GM15510 (cell line): ENCODE data around the gene HOXA2.

Experiments used
- POLR2A ChIP-seq: IDR thresholded peaks from 3 replicates; pipeline ENCODE4 v1.6.1; 2011; ENCODE audit warnings: borderline replicate concordance; ENCODE audit not compliant: insufficient read length; ENCODE audit errors: extremely low read depth

Gene HOXA2

DNA sequence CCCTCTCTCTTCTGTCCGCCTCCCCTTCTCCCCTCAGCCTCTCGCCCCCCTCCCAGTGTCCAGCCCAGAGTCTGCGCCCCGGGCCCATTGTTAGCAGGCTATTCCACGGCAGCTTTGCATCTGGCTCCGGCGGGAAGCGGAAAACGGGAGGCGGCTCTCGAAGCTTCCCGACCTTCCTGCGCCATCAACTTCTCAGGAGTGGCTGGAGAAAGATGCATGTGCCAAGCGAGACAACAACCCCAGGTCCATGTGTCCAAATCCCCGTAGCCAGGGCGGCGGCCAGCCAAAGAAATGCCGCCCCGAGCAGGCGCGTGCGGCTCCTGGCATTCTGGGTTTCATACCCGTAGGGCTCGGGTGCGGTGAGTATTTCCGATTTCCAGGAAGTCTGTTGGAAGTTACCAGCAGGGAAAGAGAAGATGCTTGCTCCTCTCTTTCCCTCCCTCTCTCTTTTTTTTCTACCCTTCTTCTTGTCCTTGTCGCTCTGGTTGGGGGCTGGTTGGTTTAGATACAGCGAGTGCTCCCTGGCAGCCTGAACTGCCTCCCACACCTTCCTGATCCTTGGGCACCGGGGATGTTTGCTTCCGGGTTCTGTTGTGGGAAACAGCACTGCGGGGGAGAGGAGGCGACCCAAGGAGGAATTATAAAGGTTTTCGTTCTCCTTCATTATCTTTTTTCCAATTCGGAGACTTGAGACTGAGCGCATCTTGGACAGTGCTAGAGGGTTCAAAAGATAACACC lies 1.2 kb upstream of the HOXA2 start:
- TF ChIP-seq POLR2A = no peak

DNA sequence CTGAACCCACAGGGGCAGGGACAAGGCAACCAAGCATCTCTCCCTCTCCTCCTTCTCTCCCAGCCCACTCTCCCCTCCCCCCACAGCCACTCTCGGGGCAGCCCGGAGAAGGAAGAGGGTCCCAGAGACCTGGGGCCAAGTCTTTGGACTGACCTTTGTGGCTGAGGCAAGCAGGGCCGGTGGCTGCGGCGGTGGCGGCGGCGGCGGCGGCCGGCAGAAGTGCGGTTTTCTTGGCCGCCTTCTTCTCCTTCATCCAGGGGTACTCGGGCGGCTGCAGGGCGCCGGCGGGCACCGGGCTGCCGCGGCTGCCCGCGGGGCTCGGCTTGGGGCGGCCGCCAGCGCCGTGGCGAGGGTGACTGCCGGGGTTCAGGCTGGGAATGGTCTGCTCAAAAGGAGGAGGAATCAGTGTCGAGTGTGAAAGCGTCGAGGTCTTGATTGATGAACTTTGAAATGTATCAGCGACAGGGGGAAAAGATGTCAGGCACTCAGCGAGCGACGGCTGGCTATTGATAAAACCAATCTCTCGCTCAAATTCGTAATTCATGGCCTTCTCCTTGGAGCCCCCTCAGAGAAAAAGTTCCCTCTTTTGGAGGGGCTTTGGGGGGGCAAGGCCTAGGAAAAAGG lies 414 bp downstream of the HOXA2 start:
- TF ChIP-seq POLR2A = no peak

DNA sequence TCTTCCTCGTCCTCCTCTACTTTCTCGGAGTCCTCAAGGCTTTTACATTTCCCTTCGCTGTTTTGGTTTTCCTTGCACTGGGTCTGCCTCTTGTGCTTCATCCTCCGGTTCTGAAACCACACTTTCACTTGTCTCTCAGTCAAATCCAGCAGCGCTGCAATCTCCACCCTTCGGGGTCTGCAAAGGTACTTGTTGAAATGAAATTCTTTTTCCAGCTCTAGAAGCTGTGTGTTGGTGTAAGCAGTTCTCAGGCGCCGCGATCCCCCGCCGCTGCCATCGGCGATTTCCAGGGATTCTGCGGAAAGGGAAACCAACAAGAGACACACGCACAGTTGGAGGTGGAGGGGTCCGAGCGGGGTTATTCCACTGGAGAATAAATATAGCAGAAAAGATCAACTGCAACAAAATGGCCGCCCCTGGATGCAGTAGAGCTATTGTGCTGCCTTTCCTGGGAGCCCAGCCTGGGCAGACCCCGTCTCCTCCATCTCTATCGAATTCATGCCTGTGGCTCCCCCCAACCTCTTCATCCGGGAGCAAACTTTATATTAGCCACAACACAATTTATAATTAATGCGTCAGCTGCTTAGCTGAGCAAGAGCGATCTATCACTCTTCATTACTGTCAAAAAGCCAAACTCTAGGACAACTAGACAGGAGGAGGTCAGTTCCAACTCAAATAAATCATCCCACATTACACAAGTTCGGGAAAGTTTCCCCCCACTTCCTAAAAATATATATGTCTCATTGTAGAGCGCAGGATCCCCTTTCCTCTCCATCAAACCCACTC lies 1.1 kb downstream of the HOXA2 start:
- no peak for TF ChIP-seq POLR2A

DNA sequence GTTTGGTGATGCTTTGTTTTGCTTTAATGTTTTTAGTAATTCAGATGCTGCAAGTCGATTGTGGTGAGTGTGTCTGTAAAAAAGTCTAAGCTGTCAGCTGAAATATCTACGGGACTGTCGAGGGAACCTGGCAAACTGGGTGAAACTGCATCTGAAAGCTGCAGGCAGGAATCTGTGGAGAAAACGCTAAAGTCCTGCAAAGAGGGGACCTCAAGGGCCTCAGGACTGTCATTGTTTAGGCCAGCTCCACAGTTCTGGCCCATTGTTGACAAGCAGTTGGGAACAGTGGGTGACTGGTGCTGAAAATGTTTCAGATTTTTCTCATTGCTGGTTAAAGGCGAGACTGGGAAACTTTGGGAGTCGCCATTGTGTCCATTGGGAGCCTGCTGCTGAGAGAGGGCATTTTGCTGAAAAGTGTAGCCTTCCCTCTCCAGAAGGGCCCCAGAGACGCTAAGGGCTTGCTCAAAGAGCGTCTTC lies 1.8 kb downstream of the HOXA2 start:
- no peak for TF ChIP-seq POLR2A

DNA sequence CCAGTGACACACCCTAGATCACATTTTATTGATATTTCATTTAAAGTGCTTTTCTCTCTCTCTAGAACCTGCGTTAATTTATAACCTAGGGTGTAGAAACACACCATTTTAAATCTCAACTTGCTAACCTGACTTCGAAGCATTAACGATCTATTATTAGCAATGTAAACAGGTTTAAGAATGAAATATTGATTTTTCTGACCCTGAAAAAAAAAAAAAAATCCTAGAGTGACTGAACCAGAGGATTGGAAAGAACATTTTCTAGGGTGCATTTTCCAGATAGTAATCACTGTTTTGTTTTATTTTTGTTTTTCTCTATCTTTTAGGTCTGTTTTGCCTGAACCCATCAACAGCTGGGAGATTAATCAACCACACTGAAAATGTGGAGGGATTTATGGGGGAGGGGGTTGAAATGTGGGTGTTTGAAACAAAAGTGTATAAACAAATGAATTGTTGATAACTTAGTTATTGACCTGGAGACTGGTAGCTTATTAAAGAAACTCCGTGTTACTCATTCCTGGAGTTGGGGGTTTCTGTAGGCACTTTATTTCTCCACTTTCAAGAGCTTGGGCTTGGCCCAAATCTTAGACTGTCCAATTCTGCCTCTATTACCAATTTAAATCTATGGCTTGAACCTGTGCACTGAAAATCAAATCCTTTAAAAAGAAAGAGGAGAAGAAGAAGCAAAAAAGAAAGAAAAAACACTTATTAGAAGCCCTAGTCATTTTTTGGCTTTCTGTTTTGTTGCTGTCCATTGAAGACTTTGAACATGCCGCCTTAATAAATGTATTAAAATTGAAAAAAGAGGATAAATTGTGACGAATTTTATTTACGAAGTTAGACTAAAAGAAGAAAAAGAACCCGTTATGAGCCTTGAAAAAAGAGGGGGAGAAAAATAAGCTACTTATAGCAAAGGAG lies 2.8 kb downstream of the HOXA2 start:
- TF ChIP-seq POLR2A = no peak

DNA sequence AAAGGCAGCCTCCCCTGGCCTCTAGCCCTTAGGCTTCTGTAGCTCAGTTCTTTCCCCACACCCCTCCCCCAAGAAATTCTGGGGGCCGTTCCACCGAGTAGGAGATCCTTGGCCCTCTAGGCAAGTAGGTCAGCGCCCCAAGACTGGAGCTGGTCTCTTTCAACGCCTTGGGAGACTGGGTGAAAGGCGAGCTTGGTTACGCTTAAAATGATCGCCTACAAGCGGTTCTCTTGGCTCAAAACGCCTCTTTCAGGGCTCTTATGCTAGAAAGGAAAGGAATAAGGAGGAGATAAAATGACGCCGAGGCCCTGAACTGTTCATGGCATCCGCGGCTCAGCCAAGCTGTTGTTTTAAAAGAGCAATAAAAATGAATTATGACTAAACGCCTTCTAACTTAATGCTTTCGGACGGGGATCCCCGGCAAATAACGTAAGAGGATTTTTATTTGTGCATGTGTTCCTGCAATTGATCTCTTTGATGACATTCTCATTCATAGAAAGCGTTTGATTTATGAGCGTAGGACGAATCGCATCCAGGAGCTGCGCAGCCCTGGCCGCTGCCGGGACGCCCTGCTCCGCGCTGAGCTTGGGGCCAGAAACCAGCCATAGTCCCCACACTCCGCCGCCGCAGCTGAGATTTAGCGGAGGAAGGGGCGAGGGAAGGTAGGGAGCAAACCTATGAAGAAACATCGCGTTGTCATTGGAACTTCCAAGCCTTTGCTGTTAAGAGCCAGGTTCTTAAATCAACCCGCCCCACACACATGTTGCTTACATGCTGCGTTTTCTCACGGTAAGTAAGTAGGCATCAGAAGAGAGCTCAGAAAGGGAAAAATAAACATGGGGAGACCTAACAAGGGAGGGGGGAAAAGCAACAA lies 3.7 kb downstream of the HOXA2 start:
- TF ChIP-seq POLR2A = no peak

DNA sequence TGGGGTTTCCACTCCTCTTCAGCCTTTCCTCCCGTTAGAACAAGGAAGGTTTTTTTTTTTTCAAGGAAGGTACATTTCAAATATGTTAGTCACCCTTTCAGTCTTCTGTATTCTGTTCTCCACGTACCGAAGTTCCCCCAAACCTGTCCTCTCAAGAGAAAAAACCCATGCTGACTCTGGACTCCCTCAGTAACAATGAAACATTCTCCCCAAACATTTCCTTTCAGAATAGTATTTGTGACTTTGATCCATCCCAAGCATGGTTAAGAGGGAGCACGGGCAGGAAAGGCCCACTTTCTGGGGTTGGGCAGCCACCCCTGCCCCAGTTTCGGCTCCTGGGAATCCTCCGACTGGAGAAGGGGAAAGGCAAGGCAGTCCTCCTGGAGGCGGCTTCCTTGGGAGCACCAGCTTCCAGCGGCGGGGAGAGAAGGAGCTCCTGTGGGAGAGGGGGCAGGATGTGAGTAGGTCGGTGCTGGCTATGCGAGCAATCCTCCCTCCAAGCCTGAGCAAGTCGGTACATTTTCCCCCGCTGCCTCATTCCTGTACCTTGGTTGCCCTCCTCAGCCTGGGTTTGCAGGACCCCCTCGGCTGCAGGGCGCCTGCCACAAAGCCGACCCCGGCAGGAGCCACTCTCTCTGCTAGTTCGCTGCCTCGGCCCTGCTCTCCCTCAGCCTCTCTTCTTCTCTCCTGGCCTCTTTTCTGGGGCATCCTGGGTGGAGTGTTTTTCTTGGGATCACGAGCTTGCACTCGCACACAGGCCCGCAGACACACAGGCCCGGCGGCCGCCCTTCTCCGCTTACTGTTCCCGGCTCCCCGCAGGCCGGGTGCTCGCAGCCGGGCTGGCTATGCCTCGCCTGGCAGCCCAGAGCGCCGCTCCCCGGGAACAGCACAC lies 4.6 kb downstream of the HOXA2 start:
- no peak for TF ChIP-seq POLR2A

DNA sequence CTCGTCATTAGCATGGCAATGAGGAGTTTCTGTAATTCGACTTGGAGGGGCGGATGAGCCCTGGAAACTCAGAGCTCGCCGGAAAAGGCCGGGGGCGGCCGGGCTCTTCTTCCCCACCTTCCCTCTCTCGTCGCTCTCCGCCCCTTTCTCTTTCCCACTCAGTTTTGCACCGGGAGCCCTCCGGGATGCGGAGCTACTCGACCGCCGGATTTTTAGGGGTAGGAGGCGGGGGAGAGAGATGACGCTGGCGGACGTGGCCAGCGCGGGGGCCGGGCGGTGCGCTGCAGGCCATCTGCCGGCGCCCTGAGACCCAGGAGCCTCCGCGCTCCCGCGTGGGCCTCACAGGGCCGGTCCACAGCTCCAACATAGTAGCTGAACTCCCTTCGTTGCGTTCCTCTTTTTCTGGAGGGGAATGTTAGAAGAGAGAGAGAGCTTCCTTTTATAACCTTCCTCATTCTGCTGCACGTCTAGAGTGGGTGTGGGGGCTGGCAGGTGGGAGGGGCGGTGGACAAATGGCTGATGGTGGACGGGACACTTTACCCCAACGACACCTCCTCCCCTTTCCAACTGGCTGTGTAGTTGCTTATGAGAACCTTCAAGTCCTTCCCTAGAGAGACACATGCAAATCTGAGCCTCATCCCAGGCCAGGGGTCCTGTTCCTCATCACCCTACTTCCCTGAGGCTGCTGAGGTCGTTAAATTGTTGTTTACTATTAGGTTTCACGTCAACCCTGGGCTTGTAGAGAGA lies 5.5 kb downstream of the HOXA2 start:
- no peak for TF ChIP-seq POLR2A

DNA sequence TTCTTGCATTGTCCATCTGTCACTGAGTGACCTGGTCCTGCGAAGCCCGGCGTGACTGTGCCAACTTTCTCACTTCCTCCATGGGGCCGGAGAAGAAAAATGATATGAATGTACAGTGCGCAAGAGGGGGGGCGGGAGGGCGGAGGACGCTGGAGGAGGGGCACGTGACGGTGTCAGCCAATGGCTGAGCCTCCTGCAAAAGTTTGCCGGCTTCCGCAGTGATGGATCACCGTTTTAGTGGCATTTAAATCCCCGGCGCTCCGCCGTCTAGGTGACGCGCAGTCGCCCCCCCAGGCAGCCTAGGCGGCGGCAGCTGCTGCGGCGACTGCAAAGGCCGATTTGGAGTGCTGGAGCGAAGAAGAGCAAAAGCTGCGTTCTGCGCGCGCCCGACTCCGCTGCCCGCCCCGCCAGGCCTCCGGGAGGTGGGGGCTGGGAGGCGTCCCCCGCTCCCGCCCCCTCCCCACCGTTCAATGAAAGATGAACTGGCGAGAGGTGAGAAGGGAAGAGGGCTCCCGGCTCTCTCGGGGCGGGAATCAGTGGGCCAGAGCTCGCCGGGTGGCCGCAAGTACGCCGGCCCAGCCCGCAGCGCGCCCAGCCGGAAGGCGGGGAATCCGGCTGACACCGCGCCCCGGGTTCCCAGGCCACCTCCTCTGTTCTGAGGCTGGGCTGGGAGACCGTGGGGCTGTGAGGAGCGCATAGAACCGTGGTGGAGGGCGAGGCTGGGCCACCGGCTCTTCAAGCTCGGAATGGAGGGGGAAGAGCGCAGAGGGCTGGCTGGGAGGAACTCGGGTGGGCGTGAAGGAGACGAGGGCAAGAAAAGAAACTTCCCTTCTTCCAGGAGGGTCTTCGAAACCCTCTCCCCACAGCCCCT lies 6.4 kb downstream of the HOXA2 start, which contains the start of gene HOXA1:
HOXA1 (minus strand) TSS at position 104 of the 871 bp plus-strand sequence; CDS start at position 16, 88 bp downstream.
- TF ChIP-seq POLR2A = peak; percentile 46

DNA sequence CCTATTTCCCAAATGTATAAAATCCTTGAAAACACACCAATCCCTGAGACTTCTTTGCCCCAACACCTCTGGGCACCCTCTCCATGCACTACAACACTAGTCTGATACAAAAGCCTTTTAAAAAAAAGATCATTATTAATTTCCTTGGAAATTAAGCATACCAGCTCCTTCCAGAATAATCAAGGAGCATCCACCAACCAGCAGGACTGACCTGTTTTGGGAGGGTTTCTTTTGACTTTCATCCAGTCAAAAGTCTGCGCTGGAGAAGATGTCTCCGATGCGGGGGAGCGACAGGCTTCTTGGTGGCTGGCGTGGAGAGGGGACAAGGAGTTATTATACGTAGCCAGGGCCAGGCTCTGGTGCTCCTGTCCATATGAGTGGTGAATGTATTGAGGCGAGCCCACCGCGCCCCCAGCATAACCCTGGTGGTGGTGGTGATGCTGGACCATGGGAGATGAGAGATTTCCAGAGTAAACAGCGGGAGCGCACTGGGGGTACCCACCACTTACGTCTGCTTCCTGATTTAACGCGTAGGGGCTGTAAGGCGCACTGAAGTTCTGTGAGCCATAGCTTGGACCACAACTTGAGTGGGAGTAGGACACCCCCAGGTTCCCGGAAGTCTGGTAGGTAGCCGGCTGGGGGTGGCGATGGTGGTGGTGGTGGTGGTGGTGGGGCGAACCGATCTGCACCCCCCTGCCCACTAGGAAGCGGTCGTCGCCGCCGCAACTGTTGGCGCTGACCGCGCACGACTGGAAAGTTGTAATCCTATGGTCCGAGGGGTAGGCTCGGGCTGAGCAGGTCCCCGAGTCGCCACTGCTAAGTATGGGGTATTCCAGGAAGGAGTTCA lies 7.2 kb downstream of the HOXA2 start:
- TF ChIP-seq POLR2A = no peak
